A549 (cell line): ENCODE data around the gene BCKDK.

ENCODE experiments used
- JUNB ChIP-seq: fragments of >200 bp; sonication (Bioruptor Twin); formaldehyde crosslinking; IDR thresholded peaks from 2 replicates; pipeline ENCODE4 v1.6.1; 2016
- RNF2 ChIP-seq: fragments of 200-600 bp; sonication (generic); IDR thresholded peaks from 2 replicates; pipeline ENCODE4 v1.6.1; 2016; ENCODE audit warnings: low read depth, mild to moderate bottlenecking, antibody characterized with exemption, moderate library complexity, borderline replicate concordance

- TF ChIP-seq RNF2 (no peak), JUNB (no peak)
Measured at GRCh38 chr16:31093132-31093703, 15.0 kb upstream of the BCKDK start.
